Body of pancreas (tissue), 4 donors: ENCODE measurements around the gene GRM4.

Experiments used
- CTCF ChIP-seq, 7 experiments: fragments of 450-650 bp in 4 of 7; fragments of 200-600 bp in 3 of 7; sonication (generic) in 3 of 7; IDR thresholded peaks; one replicate each; pipeline ENCODE4 v1.5.1; 2016 to 2019; ENCODE audit warnings: antibody characterized with exemption in 7 of 7
- POLR2A ChIP-seq, 3 donors: fragments of 450-650 bp; IDR thresholded peaks; one replicate each; pipeline ENCODE4 v1.6.1; 2016; ENCODE audit warnings: antibody characterized with exemption in 3 of 3, mild to moderate bottlenecking in 2 of 3

- TF ChIP-seq CTCF (IDR thresholded peaks at IDR 0.05) = no peak
- TF ChIP-seq POLR2A (IDR thresholded peaks at IDR 0.05) = no peak
Observed at GRCh38 chr6:34143884-34144580, 1.9 kb downstream of the GRM4 start.
